Smooth muscle cell (in vitro differentiated cells): ENCODE data around the gene SLC2A1. TPM values are rescaled to one million over a fixed set of nuclear protein-coding genes. Genes with fewer than 3 reads are reported as not detected.

Experiments
- DNase-seq: peaks from one replicate; lab custom pipeline; 2025; ENCODE audit not compliant: unreplicated experiment; lab: John Stamatoyannopoulos, UW
- H2AFZ ChIP-seq: fragments of 200-600 bp; sonication (generic); 2 replicates; pipeline ENCODE4 v1.6.0; 2016; ENCODE audit warnings: antibody characterized with exemption, low read depth, mild to moderate bottlenecking
- H3F3A ChIP-seq: fragments of 200-600 bp; sonication (generic); 2 replicates; pipeline ENCODE4 v1.6.0; 2017; ENCODE audit warnings: antibody characterized with exemption, low read depth
- H3K27ac ChIP-seq: fragments of 200-600 bp; sonication (generic); 2 replicates; pipeline ENCODE4 v1.5.1; 2016; ENCODE audit warnings: low read depth, mild to moderate bottlenecking
- H3K27me3 ChIP-seq: fragments of 200-600 bp; sonication (generic); 2 replicates; pipeline ENCODE4 v1.6.1; 2016; ENCODE audit warnings: low read depth, mild to moderate bottlenecking
- H3K36me3 ChIP-seq: fragments of 200-600 bp; sonication (generic); 2 replicates; pipeline ENCODE4 v1.5.1; 2016; ENCODE audit warnings: low read depth
- H3K4me1 ChIP-seq: fragments of 200-600 bp; sonication (generic); 2 replicates; pipeline ENCODE4 v1.5.1; 2016; ENCODE audit warnings: low read depth
- H3K4me2 ChIP-seq: fragments of 200-600 bp; sonication (generic); 2 replicates; pipeline ENCODE4 v1.6.0; 2016; ENCODE audit warnings: mild to moderate bottlenecking
- H3K4me3 ChIP-seq: fragments of 200-600 bp; sonication (generic); 2 replicates; pipeline ENCODE4 v1.5.1; 2016; ENCODE audit warnings: mild to moderate bottlenecking
- H3K79me2 ChIP-seq: fragments of 200-600 bp; sonication (generic); 2 replicates; pipeline ENCODE4 v1.6.0; 2016; ENCODE audit warnings: low read depth, mild to moderate bottlenecking
- H3K9ac ChIP-seq: fragments of 200-600 bp; sonication (generic); 2 replicates; pipeline ENCODE4 v1.6.0; 2016; ENCODE audit warnings: low read depth
- H3K9me3 ChIP-seq: fragments of 200-600 bp; sonication (generic); replicated peaks from 2 replicates; pipeline ENCODE4 v1.5.1; 2016; ENCODE audit warnings: low read depth
- H4K20me1 ChIP-seq: fragments of 200-600 bp; sonication (generic); 2 replicates; pipeline ENCODE4 v1.6.0; 2016; ENCODE audit warnings: low read depth
- WGBS: methylation state at CpG from one replicate; pipeline ENCODE4 v1.1.7; 2016; ENCODE audit warnings: low lambda C conversion rate; 5-methylcytosine and 5-hydroxymethylcytosine counted together
- polyA plus RNA-seq: library from polyadenylated mRNA; unstranded; fragments of >200 nt; fragmentation: Nextera tagmentation; extraction: Ambion mirVana; gene quantifications from 2 replicates; pipeline ENCODE4 v1.2.1, GENCODE V29; 2016
- total RNA-seq: library from RNA; depleted of rRNA; stranded (reverse); fragments of >200 nt; gene quantifications from 2 replicates; pipeline ENCODE4 v1.2.3, GENCODE V29; 2014
- TF ChIP-seq, protein P1 (sequence below): fragments of 200-600 bp; sonication (generic); IDR thresholded peaks from 2 replicates; pipeline ENCODE4 v1.5.1; 2017; ENCODE audit warnings: borderline replicate concordance, mild to moderate bottlenecking, antibody characterized with exemption; ENCODE audit not compliant: insufficient read depth, poor library complexity, severe bottlenecking

The SLC2A1 gene
- total and polyA plus RNA-seq, 2 experiments from 2014 or later = 275 to 1,091 TPM

GRCh38 chr1:42947117-42947516 is 11.6 kb downstream of the SLC2A1 start:
- DNase-seq = no peak
- Histone ChIP-seq H3K4me3 (no peak overlapping the region), H4K20me1 (peaks cover 100% of the 10 kb centered on the region), H3K27ac (peak overlapping the region; percentile 99), H2AFZ (no peak overlapping the region), H3F3A (peaks cover 10% of the 10 kb centered on the region), H3K27me3 (no peaks in the 10 kb centered on the region), H3K36me3 (no peaks in the 10 kb centered on the region), H3K79me2 (peaks cover 94% of the 10 kb centered on the region), H3K4me1 (peaks cover 59% of the 10 kb centered on the region), H3K9ac (no peak overlapping the region), H3K9me3 (no peaks in the 10 kb centered on the region), H3K4me2 (no peak overlapping the region)
- TF ChIP-seq, protein P1, sequence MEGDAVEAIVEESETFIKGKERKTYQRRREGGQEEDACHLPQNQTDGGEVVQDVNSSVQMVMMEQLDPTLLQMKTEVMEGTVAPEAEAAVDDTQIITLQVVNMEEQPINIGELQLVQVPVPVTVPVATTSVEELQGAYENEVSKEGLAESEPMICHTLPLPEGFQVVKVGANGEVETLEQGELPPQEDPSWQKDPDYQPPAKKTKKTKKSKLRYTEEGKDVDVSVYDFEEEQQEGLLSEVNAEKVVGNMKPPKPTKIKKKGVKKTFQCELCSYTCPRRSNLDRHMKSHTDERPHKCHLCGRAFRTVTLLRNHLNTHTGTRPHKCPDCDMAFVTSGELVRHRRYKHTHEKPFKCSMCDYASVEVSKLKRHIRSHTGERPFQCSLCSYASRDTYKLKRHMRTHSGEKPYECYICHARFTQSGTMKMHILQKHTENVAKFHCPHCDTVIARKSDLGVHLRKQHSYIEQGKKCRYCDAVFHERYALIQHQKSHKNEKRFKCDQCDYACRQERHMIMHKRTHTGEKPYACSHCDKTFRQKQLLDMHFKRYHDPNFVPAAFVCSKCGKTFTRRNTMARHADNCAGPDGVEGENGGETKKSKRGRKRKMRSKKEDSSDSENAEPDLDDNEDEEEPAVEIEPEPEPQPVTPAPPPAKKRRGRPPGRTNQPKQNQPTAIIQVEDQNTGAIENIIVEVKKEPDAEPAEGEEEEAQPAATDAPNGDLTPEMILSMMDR = no peak
- 87% methylated on average over 4 of the region's 4 CpGs for WGBS

DNA sequence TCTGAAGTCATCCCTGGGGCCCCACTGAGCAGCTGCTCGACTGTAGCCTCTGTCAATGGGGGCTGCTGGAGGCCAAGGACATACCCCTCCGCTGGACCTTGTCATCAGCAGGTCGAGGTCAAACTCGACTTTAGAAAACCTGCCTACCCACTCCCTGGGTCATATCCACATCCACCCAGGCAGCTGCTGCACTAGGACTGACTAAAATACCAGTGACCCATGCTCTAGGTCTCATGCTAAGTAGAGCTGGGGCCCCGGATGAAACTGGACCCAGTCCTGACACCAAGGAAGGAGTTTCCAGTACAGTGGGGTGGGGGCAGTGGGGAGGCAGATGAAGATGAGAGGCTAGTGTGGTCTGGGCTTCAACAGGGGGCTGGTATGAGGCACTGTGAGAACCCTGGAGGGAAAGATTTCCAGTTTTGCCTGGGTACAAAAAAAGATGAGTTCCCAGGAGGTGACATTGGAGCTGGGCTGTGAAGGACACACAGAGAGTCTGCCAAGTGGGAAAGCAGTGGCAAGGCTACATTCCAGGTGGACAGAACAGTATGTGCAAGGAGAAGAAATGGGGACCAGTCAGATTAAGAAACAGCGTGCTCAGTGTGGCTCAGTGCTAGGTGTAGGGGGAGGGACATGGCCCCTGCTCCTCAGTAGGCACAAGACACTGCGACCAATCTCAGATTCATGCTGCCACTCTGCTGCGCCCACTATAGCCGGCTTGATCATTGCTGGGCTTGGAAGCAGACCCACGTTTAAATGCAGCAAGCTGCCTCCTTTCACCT is 12.4 kb downstream of the SLC2A1 start:
- Histone ChIP-seq H3K9me3 (no peaks in the 10 kb centered on the region), H3K4me3 (no peak overlapping the region), H3K4me1 (peaks cover 61% of the 10 kb centered on the region), H3K4me2 (peak overlapping the region; percentile 50), H3K9ac (no peak overlapping the region), H4K20me1 (peaks cover 99% of the 10 kb centered on the region), H2AFZ (no peak overlapping the region), H3K27me3 (no peaks in the 10 kb centered on the region), H3K27ac (peak overlapping the region; percentile 99), H3F3A (peaks cover 10% of the 10 kb centered on the region), H3K36me3 (no peaks in the 10 kb centered on the region), H3K79me2 (peaks cover 86% of the 10 kb centered on the region)
- TF ChIP-seq, protein P1 = no peak
- 66% methylated on average over 10 of the region's 10 CpGs for whole genome bisulfite sequencing
- no peak for DNase-seq

DNA sequence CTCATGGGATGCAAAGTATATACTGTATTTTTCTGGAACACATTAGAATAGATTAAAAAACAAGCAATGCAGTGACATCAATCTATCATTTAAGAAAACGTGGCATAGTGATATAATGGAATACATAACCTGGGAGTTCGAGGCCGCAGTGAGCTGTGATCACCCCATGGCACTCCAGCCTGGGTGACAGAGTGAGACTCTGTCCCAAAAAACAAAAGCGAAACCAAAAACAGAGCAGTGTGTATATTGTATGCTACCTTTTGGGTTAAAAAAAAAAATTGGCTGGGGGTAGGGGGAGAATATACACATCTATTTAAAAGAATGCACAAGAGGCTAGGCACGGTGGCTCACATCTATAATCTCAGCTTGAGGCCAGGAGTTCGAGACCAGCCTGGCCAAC is 13.5 kb downstream of the SLC2A1 start:
- WGBS = 86% methylated on average over 6 of the region's 6 CpGs
- Histone ChIP-seq H3K9ac (no peak overlapping the region), H3K4me1 (peaks cover 55% of the 10 kb centered on the region), H3K4me2 (peak overlapping the region; percentile 50), H3K36me3 (no peaks in the 10 kb centered on the region), H3K4me3 (no peak overlapping the region), H3K27ac (peak overlapping the region; percentile 99), H2AFZ (no peak overlapping the region), H3K9me3 (no peaks in the 10 kb centered on the region), H3F3A (peaks cover 10% of the 10 kb centered on the region), H3K27me3 (no peaks in the 10 kb centered on the region), H3K79me2 (peaks cover 79% of the 10 kb centered on the region), H4K20me1 (peaks cover 94% of the 10 kb centered on the region)
- DNase-seq = no peak
- TF ChIP-seq, protein P1 = no peak
